GM18526 (cell line): Measurements from ENCODE around the gene TLR7.

Experiments used
- POLR2A ChIP-seq: IDR thresholded peaks from 3 replicates; pipeline ENCODE4 v1.6.1; 2011; ENCODE audit not compliant: insufficient read length; ENCODE audit errors: extremely low read depth

Gene TLR7

GRCh38 chrX:12885508-12885907, 18.6 kb downstream of the TLR7 start:
- no peak for TF ChIP-seq POLR2A

GRCh38 chrX:12886545-12886944, 19.7 kb downstream of the TLR7 start:
- no peak for TF ChIP-seq POLR2A

GRCh38 chrX:12887141-12887540, 20.3 kb downstream of the TLR7 start:
- no peak for TF ChIP-seq POLR2A

- TF ChIP-seq POLR2A: no peak
Observed at GRCh38 chrX:12887767-12888166, 20.9 kb downstream of the TLR7 start.

- no peak for TF ChIP-seq POLR2A
Observed at GRCh38 chrX:12890467-12890866, 23.6 kb downstream of the TLR7 start.

- peak; percentile 25 for TF ChIP-seq POLR2A
Observed at GRCh38 chrX:12891171-12891570, 24.3 kb downstream of the TLR7 start.

- TF ChIP-seq POLR2A: no peak
Observed at GRCh38 chrX:12891915-12892506, 25.1 kb downstream of the TLR7 start.

- no peak for TF ChIP-seq POLR2A
Observed at GRCh38 chrX:12892716-12893115, 25.8 kb downstream of the TLR7 start.

GRCh38 chrX:12894074-12895030, 27.5 kb downstream of the TLR7 start:
- TF ChIP-seq POLR2A: no peak

GRCh38 chrX:12895866-12896265, 29.0 kb downstream of the TLR7 start:
- no peak for TF ChIP-seq POLR2A

- TF ChIP-seq POLR2A: no peak
Observed at GRCh38 chrX:12896935-12897334, 30.1 kb downstream of the TLR7 start.

GRCh38 chrX:12898073-12898472, 31.2 kb downstream of the TLR7 start:
- no peak for TF ChIP-seq POLR2A

- TF ChIP-seq POLR2A: no peak
Observed at GRCh38 chrX:12899506-12899905, 32.6 kb downstream of the TLR7 start.

GRCh38 chrX:12901486-12901885, 34.6 kb downstream of the TLR7 start:
- no peak for TF ChIP-seq POLR2A

GRCh38 chrX:12903646-12904045, 36.8 kb downstream of the TLR7 start:
- TF ChIP-seq POLR2A: no peak

GRCh38 chrX:12906046-12906761, 39.3 kb downstream of the TLR7 start, which contains the start of gene TLR8:
TLR8 (plus strand) TSS chrX:12906620; CDS start chrX:12906707, 87 bp downstream.
- TF ChIP-seq POLR2A: no peak
